Adrenal gland (tissue), 5 donors: ENCODE measurements around the gene CCDC30.

Experiments used
- POLR2A ChIP-seq, 2 donors: fragments of 450-650 bp; IDR thresholded peaks; one replicate each; pipeline ENCODE4 v1.6.1; 2017; ENCODE audit warnings: antibody characterized with exemption in 2 of 2, mild to moderate bottlenecking in 2 of 2, moderate library complexity in 1 of 2
- TF ChIP-seq, protein P1 (sequence below), 6 experiments: fragments of 450-650 bp in 4 of 6; fragments of 200-600 bp in 2 of 6; sonication (generic) in 1 of 6; IDR thresholded peaks; 1 replicate in 5 of 6; 2 replicates in 1 of 6; pipeline versions ENCODE4 v1.5.1 to v1.8.0; 2016 to 2021; ENCODE audit warnings: antibody characterized with exemption in 6 of 6, mild to moderate bottlenecking in 2 of 6, moderate library complexity in 1 of 6
- donor health status: DM: no; HTN: no; CAD: no.

DNA sequence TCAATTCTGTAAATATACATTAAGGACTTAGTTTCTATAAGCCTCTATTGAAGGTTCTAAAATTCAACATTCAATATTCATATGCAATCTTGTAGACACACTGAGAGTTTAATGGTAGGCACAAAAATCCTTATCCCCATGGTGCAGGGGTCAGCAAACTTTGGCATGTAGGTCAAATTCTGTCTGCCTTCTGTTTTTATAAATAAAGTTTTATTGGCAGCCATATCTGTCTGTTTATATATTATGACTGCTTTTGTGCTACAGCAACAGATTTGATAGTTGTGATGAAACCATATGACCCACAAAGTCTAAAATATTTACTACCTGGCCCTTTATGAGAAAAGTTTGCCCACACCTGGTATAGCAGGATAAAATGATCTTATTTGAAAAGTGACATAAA is 104.0 kb downstream of the CCDC30 start:
- TF ChIP-seq, protein P1, sequence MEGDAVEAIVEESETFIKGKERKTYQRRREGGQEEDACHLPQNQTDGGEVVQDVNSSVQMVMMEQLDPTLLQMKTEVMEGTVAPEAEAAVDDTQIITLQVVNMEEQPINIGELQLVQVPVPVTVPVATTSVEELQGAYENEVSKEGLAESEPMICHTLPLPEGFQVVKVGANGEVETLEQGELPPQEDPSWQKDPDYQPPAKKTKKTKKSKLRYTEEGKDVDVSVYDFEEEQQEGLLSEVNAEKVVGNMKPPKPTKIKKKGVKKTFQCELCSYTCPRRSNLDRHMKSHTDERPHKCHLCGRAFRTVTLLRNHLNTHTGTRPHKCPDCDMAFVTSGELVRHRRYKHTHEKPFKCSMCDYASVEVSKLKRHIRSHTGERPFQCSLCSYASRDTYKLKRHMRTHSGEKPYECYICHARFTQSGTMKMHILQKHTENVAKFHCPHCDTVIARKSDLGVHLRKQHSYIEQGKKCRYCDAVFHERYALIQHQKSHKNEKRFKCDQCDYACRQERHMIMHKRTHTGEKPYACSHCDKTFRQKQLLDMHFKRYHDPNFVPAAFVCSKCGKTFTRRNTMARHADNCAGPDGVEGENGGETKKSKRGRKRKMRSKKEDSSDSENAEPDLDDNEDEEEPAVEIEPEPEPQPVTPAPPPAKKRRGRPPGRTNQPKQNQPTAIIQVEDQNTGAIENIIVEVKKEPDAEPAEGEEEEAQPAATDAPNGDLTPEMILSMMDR (IDR thresholded peaks at IDR 0.05), result no peak
- no peak for TF ChIP-seq POLR2A (IDR thresholded peaks at IDR 0.05)
